Measurements from ENCODE around the gene IL23R.

GRCh38 chr1:67175530-67176087 lies 9.4 kb downstream of the IL23R start:
- TF ChIP-seq CTCF (IDR thresholded peaks at IDR 0.05 in 8 of 11, conservative IDR thresholded peaks at IDR 0.05 in 3 of 11), result no peak
- no peak for TF ChIP-seq POLR2AphosphoS5 (IDR thresholded peaks at IDR 0.05)
- TF ChIP-seq POLR2A (IDR thresholded peaks at IDR 0.05), result no peak

All from spleen (tissue), 7 donors.